Lung (tissue), 12 donors: ENCODE measurements around the gene B4GALT7. TPM values are rescaled to one million over a fixed set of nuclear protein-coding genes. Genes with fewer than 3 reads are reported as not detected.

Experiments used
- ATAC-seq: fragments of 200-7000 bp; cut with Tn5 transposase; one replicate; pipeline ENCODE4 v1.9.1; 2020; ENCODE audit warnings: moderate number of reproducible peaks; ENCODE audit not compliant: insufficient read depth, low FRiP score
- DNase-seq, 3 donors: peaks; one replicate each; pipeline ENCODE4 v3.0.0-alpha.2; 2013 to 2017
- H3K27ac ChIP-seq, 2 donors: one replicate each; pipeline ENCODE4 v1.5.1; 2013; ENCODE audit warnings: mild to moderate bottlenecking in 2 of 2, moderate library complexity in 2 of 2, control low read depth in 1 of 2, inconsistent platforms in 1 of 2, low read depth in 1 of 2, low read length in 1 of 2
- H3K27me3 ChIP-seq, 3 donors: one replicate each; pipeline ENCODE4 v1.5.1; 2013; ENCODE audit warnings: low read length in 2 of 3; ENCODE audit not compliant: control insufficient read depth in 3 of 3, insufficient read depth in 3 of 3
- H3K36me3 ChIP-seq, 4 donors: one replicate each; pipeline ENCODE4 v1.5.1; 2013; ENCODE audit warnings: low read length in 4 of 4, mild to moderate bottlenecking in 1 of 4, moderate library complexity in 1 of 4; ENCODE audit not compliant: control insufficient read depth in 4 of 4, insufficient read depth in 4 of 4
- H3K4me1 ChIP-seq, 5 donors: one replicate each; pipeline ENCODE4 v1.5.1; 2013; ENCODE audit warnings: low read length in 5 of 5, mild to moderate bottlenecking in 2 of 5, moderate library complexity in 1 of 5; ENCODE audit not compliant: control insufficient read depth in 5 of 5, insufficient read depth in 5 of 5
- H3K4me3 ChIP-seq: one replicate; pipeline ENCODE4 v1.5.1; 2013; ENCODE audit warnings: mild to moderate bottlenecking, control low read depth, moderate library complexity
- H3K9ac ChIP-seq, 2 donors: one replicate each; pipeline ENCODE4 v1.5.1; 2013; ENCODE audit warnings: low read length in 2 of 2, control low read depth in 1 of 2; ENCODE audit not compliant: insufficient read depth in 1 of 2
- H3K9me3 ChIP-seq, 4 donors: one replicate each; pipeline ENCODE4 v1.5.1; 2013; ENCODE audit warnings: low read length in 3 of 4, mild to moderate bottlenecking in 1 of 4, moderate library complexity in 1 of 4; ENCODE audit not compliant: control insufficient read depth in 4 of 4, insufficient read depth in 3 of 4
- CTCF ChIP-seq: IDR thresholded peaks from 2 replicates; pipeline ENCODE4 v1.5.1; 2012; ENCODE audit warnings: mild to moderate bottlenecking; ENCODE audit errors: control extremely low read depth, extremely low read depth
- WGBS, 2 donors: extraction: QIAGEN DNeasy Blood & Tissue Kit; methylation state at CpG; one replicate each; pipeline ENCODE4 v1.1.7; 2013; 5-methylcytosine and 5-hydroxymethylcytosine counted together
- polyA plus RNA-seq, 2 donors: library from polyadenylated mRNA; stranded (reverse); fragments of 200-250 nt; gene quantifications; one replicate each; pipeline ENCODE4 v1.2.1, GENCODE V29; 2013
- total RNA-seq, 2 donors: library from RNA; depleted of rRNA in 1 of 2; stranded (reverse); fragments of >200 nt in 1 of 2; gene quantifications; one replicate each; pipeline ENCODE4 v1.2.1, GENCODE V29; 2014 to 2021
- donor health status: control.
- donor health status: control.
- donor health status: Bipolar disorder and iron deficiency.
- donor health status: healthy.
- donor health status: DM: yes; HTN: yes; CAD: no.

B4GALT7 gene
- total and polyA plus RNA-seq, 4 donors, result 14.3 to 40.0 (median 31.4) TPM

GRCh38 chr5:177554474-177555111, 45.3 kb upstream of the B4GALT7 start, which contains the start of gene FAM193B:
TSS of gene FAM193B (minus strand) at chr5:177554563. CDS start at chr5:177554458, 105 bp downstream.
- Histone ChIP-seq H3K9ac (peak within 1 kb of the TSS; percentile 61 to 77), H3K36me3 (peaks cover 0 to 22% (median 11%) of the 10 kb centered on the region in 4 donors), H3K27me3 (no peaks in the 10 kb centered on the region), H3K27ac (peak within 1 kb of the TSS; percentile 77 to 84), H3K9me3 (no peaks in the 10 kb centered on the region), H3K4me3 (peak within 1 kb of the TSS; percentile 94), H3K4me1 (peaks cover 4 to 19% (median 7%) of the 10 kb centered on the region in 5 donors)
- ATAC-seq (peak; percentile 93), DNase-seq (peak; percentile 92 to 95 (median 93))
- WGBS, 2 donors, result 8 to 14% methylated on average over 30 to 49 of the region's 49 CpGs
- TF ChIP-seq CTCF, result no peak

GRCh38 chr5:177555228-177555627, 44.7 kb upstream of the B4GALT7 start:
- ATAC-seq, result no peak
- no peak overlapping the region for H3K4me3 ChIP-seq
- WGBS, 2 donors, result 96 to 99% methylated on average over 2 of the region's 2 CpGs

GRCh38 chr5:177555665-177556064, 44.3 kb upstream of the B4GALT7 start:
- H3K36me3 ChIP-seq, result peaks cover 0 to 16% (median 7%) of the 10 kb centered on the region in 4 donors
- H3K4me1 ChIP-seq, result peaks cover 4 to 19% (median 7%) of the 10 kb centered on the region in 5 donors
- 93 to 96% methylated on average over 5 of the region's 5 CpGs for whole genome bisulfite sequencing, 2 donors
- H3K9ac ChIP-seq, result no peak overlapping the region
- no peak overlapping the region for H3K4me3 ChIP-seq
- ATAC-seq, result no peak
- no peak for TF ChIP-seq CTCF
- DNase-seq, result no peak
- no peaks in the 10 kb centered on the region for H3K27me3 ChIP-seq
- H3K9me3 ChIP-seq, result no peaks in the 10 kb centered on the region
- no peak overlapping the region for H3K27ac ChIP-seq

More at GRCh38 chr5:177555228-177555627, 44.7 kb upstream of the B4GALT7 start:
- no peaks in the 10 kb centered on the region for H3K27me3 ChIP-seq
- H3K27ac ChIP-seq, result no peak overlapping the region
- no peak for TF ChIP-seq CTCF
- no peak for DNase-seq
- no peaks in the 10 kb centered on the region for H3K9me3 ChIP-seq
- peaks cover 0 to 16% (median 10%) of the 10 kb centered on the region in 4 donors for H3K36me3 ChIP-seq
- peaks cover 4 to 19% (median 7%) of the 10 kb centered on the region in 5 donors for H3K4me1 ChIP-seq
- H3K9ac ChIP-seq, result no peak overlapping the region
